B cell (primary cell): ENCODE measurements around the gene KCNT2. TPM values are rescaled to one million over a fixed set of nuclear protein-coding genes. Genes with fewer than 3 reads are reported as not detected.

Experiments
- ATAC-seq: fragments of 200-7000 bp; cut with Tn5 transposase; one replicate; pipeline ENCODE4 v1.10.0; 2021; ENCODE audit warnings: low read depth, mild to moderate bottlenecking, moderate number of reproducible peaks, moderate library complexity
- CTCF ChIA-PET: fragments of 350-600 bp; sonication (Branson Sonifier 250); formaldehyde crosslinking; loops from one replicate; lab custom pipeline; 2021; ENCODE audit warnings: antibody characterized with exemption, inconsistent platforms; lab: Charles Lee
- POLR2A ChIA-PET: fragments of 350-600 bp; sonication (Branson Sonifier 250); formaldehyde crosslinking; loops from one replicate; lab custom pipeline; 2021; ENCODE audit warnings: antibody characterized with exemption; lab: Charles Lee
- DNase-seq: peaks from one replicate; pipeline ENCODE4 v3.0.0; 2013
- H2AFZ ChIP-seq: 2 replicates; pipeline ENCODE4 v1.6.1; 2012; ENCODE audit warnings: mild to moderate bottlenecking, low read depth, low read length; ENCODE audit not compliant: insufficient read depth, poor library complexity, severe bottlenecking
- H3K27ac ChIP-seq, 2 donors: 1 replicate in 1 of 2; 2 replicates in 1 of 2; pipeline ENCODE4 v1.5.1; 2012 to 2013; ENCODE audit warnings: low read length in 2 of 2, mild to moderate bottlenecking in 2 of 2, moderate library complexity in 1 of 2
- H3K27me3 ChIP-seq, 4 experiments: fragments of 200-600 bp in 1 of 4; sonication (generic) in 1 of 4; replicated peaks in 1 of 4; 1 replicate in 2 of 4; 2 replicates in 2 of 4; pipeline versions ENCODE4 v1.6.1 to v1.7.0; 2013 to 2016; ENCODE audit warnings: low read length in 3 of 4, mild to moderate bottlenecking in 2 of 4, mixed read lengths in 1 of 4, moderate library complexity in 1 of 4; ENCODE audit not compliant: insufficient read depth in 4 of 4, control insufficient read depth in 3 of 4; ENCODE audit errors: control extremely low read depth in 1 of 4
- H3K36me3 ChIP-seq, 2 experiments: replicated peaks in 1 of 2; 1 replicate in 1 of 2; 2 replicates in 1 of 2; pipeline versions ENCODE4 v1.6.1 to v1.7.1; 2013; ENCODE audit warnings: low read length in 1 of 2; ENCODE audit not compliant: insufficient read depth in 2 of 2, control insufficient read depth in 1 of 2; ENCODE audit errors: control extremely low read depth in 1 of 2, extremely low read depth in 1 of 2
- H3K4me1 ChIP-seq, 2 donors: fragments of 200-600 bp in 1 of 2; sonication (generic) in 1 of 2; 1 replicate in 1 of 2; 2 replicates in 1 of 2; pipeline versions ENCODE4 v1.5.1 to v1.6.1; 2013 to 2017; ENCODE audit warnings: low read length in 2 of 2; ENCODE audit not compliant: control insufficient read depth in 2 of 2, insufficient read depth in 2 of 2
- H3K4me2 ChIP-seq: replicated peaks from 2 replicates; pipeline ENCODE3; 2012; ENCODE audit warnings: mild to moderate bottlenecking, low read depth, low read length; ENCODE audit not compliant: poor library complexity, severe bottlenecking
- H3K4me3 ChIP-seq, 5 experiments: fragments of 200-600 bp in 1 of 5; sonication (generic) in 1 of 5; 1 replicate in 3 of 5; 2 replicates in 2 of 5; pipeline versions ENCODE4 v1.5.1 to v1.7.0; 2011 to 2016; ENCODE audit warnings: low read length in 4 of 5, mild to moderate bottlenecking in 4 of 5, low read depth in 2 of 5, control low read depth in 1 of 5, moderate library complexity in 1 of 5; ENCODE audit not compliant: insufficient read depth in 1 of 5; ENCODE audit errors: control extremely low read depth in 1 of 5, extremely low read depth in 1 of 5
- H3K79me2 ChIP-seq: fragments of 200-600 bp; sonication (generic); one replicate; pipeline ENCODE4 v1.6.0; 2016; ENCODE audit warnings: low read length; ENCODE audit not compliant: control insufficient read depth, insufficient read depth
- H3K9ac ChIP-seq: fragments of 200-600 bp; sonication (generic); 2 replicates; pipeline ENCODE4 v1.6.1; 2017; ENCODE audit warnings: mild to moderate bottlenecking, low read length, moderate library complexity
- H3K9me3 ChIP-seq, 3 donors: one replicate each; pipeline versions ENCODE4 v1.6.1 to v1.7.1; 2013; ENCODE audit warnings: low read length in 2 of 3; ENCODE audit not compliant: control insufficient read depth in 2 of 3, insufficient read depth in 1 of 3; ENCODE audit errors: control extremely low read depth in 1 of 3
- H4K20me1 ChIP-seq: 2 replicates; pipeline ENCODE4 v1.6.0; 2012; ENCODE audit warnings: mild to moderate bottlenecking, low read length; ENCODE audit not compliant: insufficient read depth, control insufficient read depth, poor library complexity, severe bottlenecking
- H3K27ac Mint-ChIP-seq: one replicate; pipeline ENCODE4 v1.8.0; 2021; ENCODE audit warnings: mixed read lengths
- H3K27me3 Mint-ChIP-seq: one replicate; pipeline ENCODE4 v1.8.0; 2021; ENCODE audit warnings: mixed read lengths
- H3K4me1 Mint-ChIP-seq: one replicate; pipeline ENCODE4 v1.8.0; 2021; ENCODE audit warnings: mixed read lengths
- H3K4me3 Mint-ChIP-seq: one replicate; pipeline ENCODE4 v1.8.0; 2021; ENCODE audit warnings: mixed read lengths
- H3K9me3 Mint-ChIP-seq: one replicate; pipeline ENCODE4 v1.8.0; 2022; ENCODE audit warnings: mixed read lengths; ENCODE audit not compliant: insufficient read depth
- CTCF ChIP-seq: fragments of 200-600 bp; IDR thresholded peaks from one replicate; pipeline ENCODE4 v1.8.0; 2022; ENCODE audit warnings: antibody characterized with exemption, mild to moderate bottlenecking
- EZH2 ChIP-seq: IDR thresholded peaks from 2 replicates; pipeline ENCODE4 v1.6.1; 2012; ENCODE audit warnings: borderline replicate concordance, low read depth, mild to moderate bottlenecking, moderate library complexity, low read length; ENCODE audit not compliant: insufficient read depth, poor library complexity, severe bottlenecking
- WGBS: methylation state at CpG from one replicate; pipeline ENCODE4 v1.1.5; 2013; ENCODE audit warnings: missing lambda C conversion rate; ENCODE audit not compliant: insufficient coverage; 5-methylcytosine and 5-hydroxymethylcytosine counted together
- intact Hi-C: fragments of 100-400 bp; cut with micrococcal nuclease; formaldehyde crosslinking; loops from one replicate; pipeline ENCODE4 v1.10.0; 2022
- polyA plus RNA-seq: library from polyadenylated mRNA; depleted of rRNA; stranded (reverse); fragments of >200 nt; gene quantifications from 2 replicates; pipeline ENCODE4 v1.2.3, GENCODE V29; 2012
- total RNA-seq, 2 donors: library from RNA; stranded (reverse); fragments of 120-200 nt in 1 of 2; gene quantifications; 1 replicate in 1 of 2; 2 replicates in 1 of 2; pipeline versions ENCODE4 v1.2.3 to v1.2.4, GENCODE V29; 2013 to 2022

Gene KCNT2
- total and polyA plus RNA-seq, 2 donors (not counting 1 experiment from before 2014, with no cell fraction given): not detected

DNA sequence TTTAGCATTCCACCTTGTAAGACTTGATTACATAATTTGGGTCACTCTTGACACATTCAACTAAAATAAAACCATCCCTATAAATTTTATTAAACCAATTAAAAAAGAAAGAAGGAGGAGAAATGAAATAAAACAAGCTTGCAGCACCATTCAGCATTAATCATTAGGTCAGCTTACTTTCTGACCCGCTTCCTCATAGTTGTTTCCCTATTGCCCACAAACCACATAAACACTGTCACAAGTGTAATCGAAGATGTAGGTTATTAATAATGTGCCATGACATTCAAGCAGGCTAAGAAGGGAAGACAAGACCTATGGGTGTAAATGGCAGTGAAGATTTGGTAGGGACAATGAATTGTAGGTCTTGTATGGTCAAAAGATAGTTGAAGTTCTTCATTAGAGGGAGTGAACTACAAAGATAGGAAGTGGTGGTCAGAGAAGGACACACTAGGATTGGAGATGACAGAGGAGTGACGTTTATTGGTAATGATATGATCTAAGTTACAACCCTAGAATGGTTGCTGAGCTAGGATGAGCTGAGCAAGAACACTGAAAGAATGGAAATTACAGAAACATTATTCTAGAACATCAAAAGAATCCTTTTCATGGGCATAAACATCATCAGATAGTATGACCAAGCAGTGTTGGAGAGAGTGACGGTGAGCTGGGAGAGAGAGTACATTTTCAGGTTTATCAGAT is 231.5 kb downstream of the KCNT2 start:
- TF ChIP-seq CTCF (no peak), EZH2 (no peak)
- no peaks in the 10 kb centered on the region for H3K4me1 Mint-ChIP-seq
- H3K4me1 ChIP-seq: no peaks in the 10 kb centered on the region
- H4K20me1 ChIP-seq: no peaks in the 10 kb centered on the region
- intact Hi-C loops: no loop called here
- H3K4me2 ChIP-seq: no peak overlapping the region
- no peaks in the 10 kb centered on the region for H3K9me3 Mint-ChIP-seq
- H3K27ac Mint-ChIP-seq: no peak overlapping the region
- ATAC-seq (no peak), DNase-seq (no peak)
- ChIA-PET CTCF (no interaction called here), POLR2A (no interaction called here)
- H2AFZ ChIP-seq: no peak overlapping the region
- no peaks in the 10 kb centered on the region for H3K9me3 ChIP-seq
- H3K9ac ChIP-seq: no peak overlapping the region
- no peaks in the 10 kb centered on the region for H3K79me2 ChIP-seq
- WGBS: 75% methylated on average over 1 of the region's 4 CpGs
- no peaks in the 10 kb centered on the region for H3K27me3 Mint-ChIP-seq
- H3K27ac ChIP-seq: no peak overlapping the region
- no peak overlapping the region for H3K4me3 ChIP-seq
- no peak overlapping the region for H3K4me3 Mint-ChIP-seq
- H3K27me3 ChIP-seq: no peaks in the 10 kb centered on the region
- no peaks in the 10 kb centered on the region for H3K36me3 ChIP-seq

DNA sequence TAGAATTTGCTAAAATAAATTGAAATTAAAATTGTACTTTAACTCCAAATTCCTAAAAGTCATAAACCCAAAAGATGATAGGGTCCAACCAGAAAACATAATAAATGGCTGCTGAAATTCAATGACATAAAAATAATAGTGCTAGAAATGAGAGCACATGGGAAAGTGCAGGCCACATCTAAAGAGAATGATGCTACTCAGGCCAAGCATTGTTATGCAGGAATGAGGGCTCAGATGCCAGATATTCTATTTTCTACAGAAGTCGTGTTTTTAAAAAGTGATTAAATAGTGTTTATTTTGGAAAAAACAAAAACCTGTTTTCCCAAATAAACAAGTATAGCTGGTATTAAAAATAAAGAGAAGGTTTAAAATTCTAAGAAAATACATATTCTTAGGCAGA is 234.4 kb downstream of the KCNT2 start:
- H2AFZ ChIP-seq: no peak overlapping the region
- ATAC-seq (no peak), DNase-seq (no peak)
- no peaks in the 10 kb centered on the region for H3K9me3 ChIP-seq
- H3K79me2 ChIP-seq: no peaks in the 10 kb centered on the region
- H3K27ac Mint-ChIP-seq: no peak overlapping the region
- WGBS: no CpG with 5 or more reads among the region's 1 CpG
- H3K4me3 Mint-ChIP-seq: no peak overlapping the region
- H3K9me3 Mint-ChIP-seq: no peaks in the 10 kb centered on the region
- TF ChIP-seq EZH2 (no peak), CTCF (no peak)
- H3K4me1 Mint-ChIP-seq: no peaks in the 10 kb centered on the region
- H3K36me3 ChIP-seq: no peaks in the 10 kb centered on the region
- no peaks in the 10 kb centered on the region for H3K27me3 ChIP-seq
- POLR2A ChIA-PET: no interaction called here
- CTCF ChIA-PET: no interaction called here
- no peak overlapping the region for H3K4me2 ChIP-seq
- no peak overlapping the region for H3K4me3 ChIP-seq
- no peak overlapping the region for H3K9ac ChIP-seq
- no peak overlapping the region for H3K27ac ChIP-seq
- H4K20me1 ChIP-seq: no peaks in the 10 kb centered on the region
- H3K27me3 Mint-ChIP-seq: no peaks in the 10 kb centered on the region
- H3K4me1 ChIP-seq: no peaks in the 10 kb centered on the region
- intact Hi-C loops: no loop called here
